GM18505 (cell line): ENCODE measurements around the gene ACAP3.

Experiments
- ATAC-seq: cut with Tn5 transposase; IDR thresholded peaks from one replicate; pipeline ENCODE4 v1.9.1; 2021; ENCODE audit not compliant: unreplicated experiment
- POLR2A ChIP-seq: IDR thresholded peaks from 4 replicates; pipeline ENCODE4 v1.6.1; 2011; ENCODE audit warnings: borderline replicate concordance; ENCODE audit not compliant: insufficient read depth, insufficient read length; ENCODE audit errors: extremely low read depth

Gene ACAP3

DNA sequence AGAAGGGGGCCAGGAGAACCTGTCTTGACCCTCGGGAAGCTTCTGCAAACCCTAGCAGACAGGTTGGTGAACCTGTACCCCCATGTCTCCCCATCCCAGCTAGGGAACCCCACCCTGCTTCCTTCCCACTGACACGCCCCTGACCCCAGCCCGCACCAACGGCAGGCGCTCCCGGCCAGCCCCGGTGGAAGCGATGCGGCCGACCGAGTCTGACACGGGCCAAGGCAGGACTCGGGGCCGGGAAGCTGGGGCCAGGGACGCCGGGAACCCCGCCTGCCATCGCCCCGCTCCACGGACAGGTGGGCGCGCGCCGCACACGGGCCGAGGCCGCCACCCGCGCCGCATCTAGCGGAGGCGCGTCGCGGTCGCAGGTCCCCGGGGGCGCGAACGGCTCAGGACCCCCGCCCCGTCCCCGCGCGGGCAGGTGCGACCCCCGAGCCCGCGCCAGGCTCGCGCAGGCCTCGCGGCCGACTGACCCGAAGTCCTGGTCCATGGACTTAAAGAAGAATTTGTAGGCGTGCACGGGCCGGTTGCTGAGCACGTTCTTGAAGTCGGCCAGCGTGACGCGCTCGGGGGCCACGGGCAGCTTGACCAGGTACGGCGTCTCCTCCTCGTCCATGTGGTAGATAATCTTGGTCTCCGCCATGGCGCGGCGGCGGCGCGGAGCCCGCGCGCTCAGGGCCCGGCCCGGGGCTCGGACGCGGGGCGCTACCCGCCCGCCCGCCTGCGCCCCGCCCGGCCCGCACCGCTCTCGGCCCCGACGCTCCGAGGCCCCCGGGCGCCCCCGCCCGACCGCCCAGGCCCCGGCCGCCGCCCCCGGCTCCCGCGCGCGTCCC is 40.9 kb upstream of the ACAP3 start:
- ATAC-seq = peak; percentile 37
- TF ChIP-seq POLR2A = no peak

DNA sequence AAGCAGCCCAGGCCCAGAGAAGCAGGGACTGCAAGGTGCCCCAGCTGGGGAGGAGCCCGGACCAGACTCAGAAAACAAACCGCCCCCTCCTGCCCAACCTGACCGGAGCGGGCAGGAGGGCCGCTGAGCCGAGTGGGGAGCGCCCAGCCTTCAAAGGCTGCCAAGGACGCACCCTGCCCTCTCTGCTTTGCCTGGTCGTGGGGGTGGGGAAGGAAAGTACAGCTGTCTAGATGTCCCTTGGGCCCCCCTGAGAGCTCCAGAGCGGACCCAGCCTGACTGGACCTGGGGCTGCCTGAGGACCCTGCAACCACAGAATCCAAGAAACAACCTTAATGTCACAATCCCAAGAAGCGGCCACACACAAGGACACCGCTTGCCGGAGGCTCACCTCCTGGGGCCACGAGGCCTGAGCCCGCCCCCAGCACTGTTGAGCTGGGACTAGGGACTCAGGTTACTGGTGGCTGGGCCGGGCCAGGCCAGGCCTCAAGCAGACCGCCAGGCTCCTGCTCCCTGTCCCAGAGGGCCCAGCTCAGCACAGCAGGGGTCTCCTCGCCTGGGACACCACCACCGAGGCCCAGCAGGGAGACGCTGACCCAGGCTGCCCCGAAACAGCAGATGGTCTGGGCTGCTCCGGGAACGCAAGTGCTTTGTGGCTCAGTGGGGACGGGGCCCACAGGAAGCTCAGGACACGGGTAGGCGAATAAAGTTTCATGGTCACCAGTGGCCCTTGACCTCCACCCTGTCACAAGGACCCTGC is 40.1 kb upstream of the ACAP3 start:
- ATAC-seq = no peak
- no peak for TF ChIP-seq POLR2A

DNA sequence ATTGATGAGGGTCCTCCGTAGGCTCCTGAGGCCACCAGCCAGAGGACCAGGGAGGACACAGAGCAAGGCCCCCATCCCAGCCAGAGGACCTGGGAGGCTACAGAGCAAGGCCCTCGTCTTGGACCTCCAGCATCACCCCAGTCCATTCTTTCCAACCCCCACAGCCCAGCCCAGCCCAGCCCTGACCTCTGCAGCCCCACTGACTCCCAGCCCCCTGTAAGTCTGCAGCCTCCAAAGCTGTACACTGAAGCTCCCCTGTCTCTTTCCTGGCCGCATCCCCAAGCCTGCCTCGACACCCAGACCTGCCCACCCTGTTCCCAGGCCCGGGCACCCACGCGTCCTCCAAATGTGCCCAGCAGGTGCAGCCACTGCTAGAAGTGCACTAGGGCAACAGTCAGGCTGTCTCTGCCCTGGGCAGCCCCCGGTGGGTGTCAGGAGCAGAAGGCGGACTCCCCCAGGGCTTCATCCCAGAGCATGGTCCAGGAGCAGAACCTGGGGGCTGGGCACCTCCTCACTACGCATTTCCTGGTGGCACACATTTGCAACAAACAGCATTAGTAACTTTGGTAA is 39.4 kb upstream of the ACAP3 start:
- no peak for ATAC-seq
- TF ChIP-seq POLR2A = no peak

GRCh38 chr1:1346501-1346890 is 38.8 kb upstream of the ACAP3 start:
- no peak for TF ChIP-seq POLR2A
- ATAC-seq = no peak

GRCh38 chr1:1345860-1346500 is 38.2 kb upstream of the ACAP3 start:
- TF ChIP-seq POLR2A = no peak

GRCh38 chr1:1345384-1345783 is 37.7 kb upstream of the ACAP3 start:
- no peak for TF ChIP-seq POLR2A
- no peak for ATAC-seq

More at GRCh38 chr1:1345860-1346500, 38.2 kb upstream of the ACAP3 start:
- no peak for ATAC-seq

GRCh38 chr1:1344655-1345361 is 37.1 kb upstream of the ACAP3 start:
- ATAC-seq = no peak
- TF ChIP-seq POLR2A = no peak

DNA sequence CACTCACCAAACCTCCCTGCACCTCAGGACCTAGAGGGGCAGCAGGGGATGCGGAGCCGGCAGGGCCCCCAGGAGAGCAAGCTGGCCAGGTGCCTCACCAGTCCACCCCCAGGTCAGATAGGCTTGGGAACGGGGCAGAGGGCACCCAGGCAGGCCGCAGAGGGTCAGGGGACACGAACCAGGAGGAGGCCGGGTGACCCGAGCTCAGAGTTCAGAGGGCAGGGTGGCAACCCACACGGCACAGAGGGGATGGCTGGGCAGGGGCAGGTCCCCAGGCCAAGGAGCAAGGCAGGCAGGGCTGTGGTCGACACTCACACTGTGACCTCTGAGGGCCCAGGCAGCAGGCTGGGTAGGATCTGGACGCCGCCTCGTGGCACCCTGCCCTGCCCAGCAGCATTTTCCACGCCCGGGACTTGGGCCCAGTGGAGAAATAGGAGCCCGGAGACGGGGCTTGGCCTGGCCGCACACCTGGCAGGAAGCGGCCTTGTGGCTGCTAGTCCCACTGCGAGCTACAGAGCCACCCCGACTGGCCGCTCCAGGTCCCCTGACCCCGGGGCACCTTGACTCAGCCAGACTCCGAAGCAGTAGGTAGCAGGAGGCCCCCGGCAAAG is 36.2 kb upstream of the ACAP3 start:
- TF ChIP-seq POLR2A = no peak

GRCh38 chr1:1342584-1343115 is 34.9 kb upstream of the ACAP3 start:
- no peak for TF ChIP-seq POLR2A
- no peak for ATAC-seq

More for the DNA sequence above, 36.2 kb upstream of the ACAP3 start:
- ATAC-seq = no peak

GRCh38 chr1:1342061-1342562 is 34.4 kb upstream of the ACAP3 start:
- TF ChIP-seq POLR2A = no peak
- no peak for ATAC-seq

- ATAC-seq = no peak
- TF ChIP-seq POLR2A = no peak
Observed at GRCh38 chr1:1341549-1342021, 33.9 kb upstream of the ACAP3 start.
